GM19324 (cell line): ENCODE measurements around the gene ZC3H7A.
"Not testable (repeated sequence)": the region's sequence is repeated elsewhere in the genome, so short reads cannot be mapped to it uniquely, and the experiment has no call there.

Source experiments
- ATAC-seq: cut with Tn5 transposase; IDR thresholded peaks from one replicate; pipeline ENCODE4 v1.9.1; 2021; ENCODE audit warnings: mild to moderate bottlenecking, moderate library complexity; ENCODE audit not compliant: unreplicated experiment, low FRiP score

Gene ZC3H7A

DNA sequence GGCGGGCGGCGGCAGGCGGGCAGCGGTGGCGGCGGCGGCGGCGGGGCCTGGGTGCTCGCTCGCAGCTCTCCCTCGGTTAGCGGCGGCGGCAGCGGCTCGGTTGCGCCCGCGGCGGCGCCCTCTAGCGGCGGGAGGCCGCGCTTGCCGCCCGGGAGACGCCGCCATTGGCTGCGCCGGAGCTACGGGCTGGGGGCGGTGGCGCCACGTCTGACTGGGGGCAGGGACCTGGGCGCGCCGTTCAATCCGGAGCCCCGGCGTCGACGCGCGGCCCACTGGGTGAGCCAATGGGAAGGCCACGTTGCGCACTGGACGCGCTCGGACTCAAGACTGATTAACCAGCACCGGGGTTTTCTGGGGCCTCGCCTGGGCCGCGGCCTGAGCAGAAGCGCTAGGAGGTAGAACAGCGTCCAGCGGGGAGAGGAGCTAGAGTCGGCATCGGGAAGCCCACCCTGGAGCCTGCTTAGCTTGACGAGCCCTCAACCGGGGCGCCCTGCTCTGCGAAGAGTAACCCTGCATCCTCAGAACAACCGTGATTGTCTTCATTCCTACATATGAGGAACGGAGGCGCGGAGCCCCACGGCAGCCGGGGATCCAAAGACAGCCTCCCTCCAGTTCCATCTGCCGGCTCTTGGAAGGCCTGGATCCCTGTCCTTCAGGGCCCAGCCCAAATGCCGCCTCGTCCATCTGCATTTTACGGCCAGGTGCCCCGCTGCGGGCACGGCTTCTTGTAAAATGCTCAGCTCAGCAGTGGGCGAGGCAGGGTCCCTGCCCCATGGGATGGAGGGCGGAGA is at the start of gene ZC3H7A:
TSS of gene ZC3H7A (minus strand) at position 93 of the 791 bp plus-strand sequence. CDS start 14,904 bp downstream, outside the sequence.
- ATAC-seq: peak; percentile 91

- no peak for ATAC-seq
These were observed 47.4 kb upstream of the ZC3H7A start for GRCh38 chr16:11844499-11844898.

DNA sequence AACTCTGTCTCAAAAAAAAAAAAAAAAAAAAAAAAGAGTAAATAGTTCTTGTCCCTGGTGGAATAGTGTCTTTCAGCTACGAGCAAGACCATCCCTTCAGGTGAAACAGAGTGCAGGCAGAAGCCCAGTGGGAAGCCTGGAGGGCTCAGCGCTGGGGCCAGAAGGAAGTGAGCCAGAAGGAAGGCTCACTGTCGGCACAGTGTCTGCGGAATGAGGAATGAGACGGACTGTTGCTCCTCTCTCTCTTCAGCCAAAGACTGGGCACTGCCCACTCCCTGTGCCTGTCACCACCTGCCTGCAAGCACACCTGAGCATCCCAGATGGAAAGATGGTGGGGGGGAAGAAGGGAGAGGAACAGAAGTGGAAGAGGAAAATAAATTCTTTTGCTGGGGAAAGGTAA is 46.8 kb upstream of the ZC3H7A start:
- no peak for ATAC-seq

- ATAC-seq: no peak
These were observed 46.1 kb upstream of the ZC3H7A start for GRCh38 chr16:11843206-11843605.

DNA sequence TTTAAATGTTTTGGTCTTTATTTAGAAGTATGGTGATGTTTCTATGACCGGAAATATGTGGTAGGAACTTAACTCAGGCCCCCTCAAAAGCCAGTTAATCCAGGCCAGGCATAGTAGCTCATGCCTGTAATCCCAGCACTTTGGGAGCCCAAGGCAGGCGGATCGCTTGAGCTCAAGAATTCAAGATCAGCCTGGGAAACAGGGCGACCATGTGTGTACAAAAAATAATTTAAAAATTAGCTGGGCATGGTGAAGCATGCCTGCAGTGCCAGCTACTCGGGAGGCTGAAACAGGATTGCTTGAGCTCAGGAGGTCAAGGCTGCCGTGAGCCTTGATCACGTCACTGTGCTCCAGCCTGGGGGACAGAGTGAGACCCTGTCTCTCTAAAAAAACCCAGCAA is 44.0 kb upstream of the ZC3H7A start:
- no peak for ATAC-seq

DNA sequence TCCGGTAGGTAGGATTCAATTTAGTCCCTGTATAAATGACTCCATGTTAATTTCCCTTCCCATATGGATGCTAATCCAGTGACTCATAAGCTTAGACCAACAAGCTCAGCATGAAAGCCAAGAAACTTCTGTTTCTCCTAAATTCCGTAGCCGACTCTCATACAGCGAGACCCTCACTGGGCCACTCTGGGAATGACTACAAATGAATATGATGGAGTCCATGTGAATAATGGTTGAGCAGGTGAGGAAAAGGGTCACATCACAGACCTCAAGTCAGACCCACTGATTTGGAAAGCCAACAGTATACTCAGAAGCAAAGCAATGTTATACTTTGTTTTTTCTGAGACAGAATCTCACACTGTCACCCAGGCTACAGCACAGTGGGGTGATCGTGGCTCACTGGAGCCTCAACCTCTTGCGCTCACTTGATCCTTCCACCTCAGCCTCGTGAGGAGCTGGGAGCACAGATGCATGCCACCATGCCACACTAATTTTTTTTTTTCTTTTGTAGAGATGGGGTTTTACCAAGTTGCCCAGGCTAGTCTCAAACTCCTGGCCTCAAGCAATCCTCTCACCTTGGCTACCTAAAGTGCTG is 39.7 kb upstream of the ZC3H7A start:
- ATAC-seq: no peak

DNA sequence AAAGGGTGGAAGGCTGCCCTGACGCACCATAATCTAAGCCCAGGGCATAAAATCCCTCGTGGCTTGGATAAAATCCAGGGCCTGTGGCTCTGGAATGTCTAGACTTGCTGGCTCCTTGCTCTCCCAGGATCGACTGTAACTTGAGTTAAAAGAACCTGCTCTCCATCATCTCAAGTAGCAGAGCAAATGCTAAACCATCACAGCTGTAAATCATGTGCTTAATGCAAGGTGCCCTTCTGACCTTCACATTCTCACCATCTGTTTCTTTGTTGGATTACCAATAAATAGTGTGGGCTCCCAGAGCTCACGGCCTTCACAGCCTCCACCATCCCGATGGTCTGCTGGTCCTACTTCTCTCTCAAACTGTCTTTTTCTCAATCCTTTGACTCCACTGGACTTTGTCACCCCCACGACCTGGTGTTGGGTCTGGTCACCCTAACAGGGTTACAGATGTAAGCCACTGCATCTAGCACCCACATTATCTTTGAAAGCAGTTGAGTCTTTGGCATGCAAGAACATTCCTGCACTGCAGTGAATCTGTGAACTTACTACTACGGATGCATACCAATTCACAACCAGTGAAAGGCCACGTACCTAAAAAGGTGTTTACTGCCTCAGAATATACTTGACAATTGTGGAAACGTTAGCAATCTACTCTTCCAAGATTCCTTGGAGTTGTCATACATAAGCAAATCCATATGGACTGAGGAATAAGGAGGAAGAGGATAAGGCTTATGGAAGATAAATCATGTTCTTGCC is 39.0 kb upstream of the ZC3H7A start:
- ATAC-seq: no peak

DNA sequence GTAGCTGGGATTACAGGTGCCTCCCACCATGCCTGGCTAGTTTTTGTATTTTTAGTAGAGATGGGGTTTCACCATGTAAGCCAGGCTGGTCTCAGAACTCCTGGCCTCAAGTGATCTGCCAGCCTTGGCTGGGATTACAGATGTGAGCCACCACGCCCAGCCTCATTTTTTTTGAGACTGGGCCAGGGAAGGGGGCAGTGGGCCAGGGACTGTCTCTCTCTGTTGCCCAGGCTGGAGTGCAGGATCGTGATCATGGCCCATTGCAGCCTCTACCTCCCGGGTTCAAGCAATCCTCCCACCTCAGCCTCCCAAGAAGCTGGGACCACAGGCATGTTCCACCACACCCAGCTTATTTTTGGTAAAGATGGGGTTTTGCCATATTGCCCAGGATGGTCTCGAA is 38.3 kb upstream of the ZC3H7A start:
- no peak for ATAC-seq

GRCh38 chr16:11833951-11834695 is 37.1 kb upstream of the ZC3H7A start:
- no peak for ATAC-seq

GRCh38 chr16:11828696-11829095 is 31.6 kb upstream of the ZC3H7A start:
- ATAC-seq: no peak

DNA sequence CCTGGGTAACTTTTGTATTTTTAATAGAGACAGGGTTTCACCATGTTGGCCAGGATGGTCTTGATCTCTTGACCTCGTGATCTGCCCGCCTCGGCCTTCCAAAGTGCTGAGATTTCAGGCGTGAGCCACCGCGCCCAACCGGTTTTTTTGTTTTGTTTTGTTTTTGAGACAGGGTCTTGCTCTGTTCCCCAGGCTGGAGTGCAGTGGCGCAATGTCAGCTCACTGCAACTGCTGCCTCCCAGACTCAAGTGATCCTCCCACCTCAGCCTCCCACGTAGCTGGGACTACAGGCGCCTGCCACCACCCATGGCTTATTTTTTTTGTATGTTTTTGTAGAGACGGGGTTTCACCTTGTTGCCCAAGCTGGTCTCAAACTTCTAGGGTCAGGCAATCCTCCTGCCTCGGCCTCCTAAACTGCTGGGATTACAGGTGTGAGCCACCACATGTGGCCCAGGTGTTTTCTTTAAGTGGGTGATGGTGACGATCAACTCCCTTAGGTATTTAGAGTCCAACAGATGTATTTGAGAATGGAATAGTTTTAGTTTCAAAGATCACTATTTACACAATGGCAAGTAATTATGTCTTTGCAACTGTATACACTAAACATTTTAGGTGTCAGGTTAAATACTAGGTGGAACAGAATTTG is 28.6 kb upstream of the ZC3H7A start:
- ATAC-seq: not testable (repeated sequence)

GRCh38 chr16:11824362-11824761 is 27.3 kb upstream of the ZC3H7A start:
- no peak for ATAC-seq

GRCh38 chr16:11823645-11824044 is 26.6 kb upstream of the ZC3H7A start:
- not testable (repeated sequence) for ATAC-seq

GRCh38 chr16:11819798-11820197 is 22.7 kb upstream of the ZC3H7A start:
- ATAC-seq: no peak

- ATAC-seq: not testable (repeated sequence)
These were observed 21.9 kb upstream of the ZC3H7A start for GRCh38 chr16:11818970-11819369.

- ATAC-seq: no peak
These were observed 19.1 kb upstream of the ZC3H7A start for GRCh38 chr16:11816123-11816522.

- not testable (repeated sequence) for ATAC-seq
These were observed 17.7 kb upstream of the ZC3H7A start for GRCh38 chr16:11814800-11815199.

DNA sequence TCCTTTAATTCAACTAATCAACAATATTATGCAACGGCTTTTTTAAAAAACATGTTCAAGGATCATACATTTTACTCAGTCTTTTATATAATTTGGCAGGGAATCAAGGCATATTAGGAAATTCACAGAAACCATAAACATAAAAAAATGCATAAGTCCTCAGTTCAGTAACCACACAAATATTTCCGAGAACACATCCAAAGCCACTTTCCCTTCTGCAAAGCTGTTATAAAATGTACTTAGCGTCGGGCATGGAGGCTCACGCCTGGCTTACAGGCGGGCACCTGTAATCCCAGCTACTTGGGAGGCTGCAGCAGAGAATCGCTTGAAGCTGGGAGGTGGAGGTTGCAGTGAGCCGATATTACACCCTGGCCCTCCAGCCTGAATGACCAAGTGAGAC is 9.7 kb upstream of the ZC3H7A start:
- no peak for ATAC-seq

GRCh38 chr16:11805556-11805955 is 8.5 kb upstream of the ZC3H7A start:
- ATAC-seq: no peak

GRCh38 chr16:11801481-11802021 is 4.5 kb upstream of the ZC3H7A start:
- no peak for ATAC-seq
